HEK293T (cell line): Measurements from ENCODE around the gene ZNF638.
"Not testable (repeated sequence)": the region's sequence is repeated elsewhere in the genome, so short reads cannot be mapped to it uniquely, and the experiment has no call there.

Experiments used
- CTCF ChIA-PET: fragments of 350-600 bp; formaldehyde crosslinking; extraction: SDS; loops from one replicate; lab custom pipeline; 2021; ENCODE audit warnings: antibody characterized with exemption, inconsistent platforms; lab: Yijun Ruan, JAX
- POLR2A ChIA-PET: fragments of 350-600 bp; formaldehyde crosslinking; extraction: SDS; loops from one replicate; lab custom pipeline; 2020; ENCODE audit warnings: antibody characterized with exemption, inconsistent platforms; lab: Yijun Ruan, JAX
- DNase-seq: peaks from one replicate; pipeline ENCODE4 v3.0.0; 2012; ENCODE audit warnings: mixed read lengths; ENCODE audit errors: extremely low spot score
- ARNT ChIP-seq: fragments of 450-650 bp; IDR thresholded peaks from 2 replicates; pipeline ENCODE4 v1.6.1; 2017; ENCODE audit warnings: mild to moderate bottlenecking
- BHLHE40 ChIP-seq: fragments of 450-650 bp; IDR thresholded peaks from 2 replicates; pipeline ENCODE4 v1.6.1; 2016; ENCODE audit warnings: mild to moderate bottlenecking, moderate library complexity, borderline replicate concordance
- CTBP1 ChIP-seq: fragments of 450-650 bp; IDR thresholded peaks from 2 replicates; pipeline ENCODE4 v1.6.1; 2016; ENCODE audit warnings: borderline replicate concordance
- ELF4 ChIP-seq: fragments of 450-650 bp; IDR thresholded peaks from 2 replicates; pipeline ENCODE4 v1.6.1; 2017; ENCODE audit warnings: antibody characterized with exemption
- FOXA1 ChIP-seq: fragments of 450-650 bp; IDR thresholded peaks from 2 replicates; pipeline ENCODE4 v1.6.1; 2016; ENCODE audit warnings: mild to moderate bottlenecking
- FOXK2 ChIP-seq: fragments of 450-650 bp; IDR thresholded peaks from 2 replicates; pipeline ENCODE4 v1.6.1; 2016; ENCODE audit warnings: mild to moderate bottlenecking
- FOXM1 ChIP-seq: fragments of 450-650 bp; IDR thresholded peaks from 2 replicates; pipeline ENCODE4 v1.6.1; 2017; ENCODE audit warnings: mild to moderate bottlenecking, borderline replicate concordance
- HDGF ChIP-seq: fragments of 450-650 bp; IDR thresholded peaks from 2 replicates; pipeline ENCODE4 v1.6.1; 2017; ENCODE audit warnings: antibody characterized with exemption, borderline replicate concordance
- L3MBTL2 ChIP-seq: fragments of 450-650 bp; conservative IDR thresholded peaks from 2 replicates; pipeline ENCODE4 v1.6.1; 2016; ENCODE audit warnings: mild to moderate bottlenecking
- LEF1 ChIP-seq: fragments of 450-650 bp; IDR thresholded peaks from 2 replicates; pipeline ENCODE4 v1.6.1; 2017; ENCODE audit warnings: mild to moderate bottlenecking, borderline replicate concordance
- NFRKB ChIP-seq: fragments of 450-650 bp; IDR thresholded peaks from 2 replicates; pipeline ENCODE4 v1.6.1; 2016; ENCODE audit warnings: mild to moderate bottlenecking, moderate library complexity
- SP1 ChIP-seq: fragments of 450-650 bp; IDR thresholded peaks from 2 replicates; pipeline ENCODE4 v1.6.1; 2017
- SUZ12 ChIP-seq: fragments of 450-650 bp; IDR thresholded peaks from 2 replicates; pipeline ENCODE4 v1.6.1; 2016; ENCODE audit warnings: mild to moderate bottlenecking
- TARDBP ChIP-seq: fragments of 450-650 bp; IDR thresholded peaks from 2 replicates; pipeline ENCODE4 v1.6.1; 2016
- ZNF384 ChIP-seq: fragments of 450-650 bp; IDR thresholded peaks from 2 replicates; pipeline ENCODE4 v1.6.1; 2016
- TF ChIP-seq, protein P1 (sequence below): fragments of 450-650 bp; IDR thresholded peaks from 2 replicates; pipeline ENCODE4 v1.6.1; 2016

ZNF638 gene

DNA sequence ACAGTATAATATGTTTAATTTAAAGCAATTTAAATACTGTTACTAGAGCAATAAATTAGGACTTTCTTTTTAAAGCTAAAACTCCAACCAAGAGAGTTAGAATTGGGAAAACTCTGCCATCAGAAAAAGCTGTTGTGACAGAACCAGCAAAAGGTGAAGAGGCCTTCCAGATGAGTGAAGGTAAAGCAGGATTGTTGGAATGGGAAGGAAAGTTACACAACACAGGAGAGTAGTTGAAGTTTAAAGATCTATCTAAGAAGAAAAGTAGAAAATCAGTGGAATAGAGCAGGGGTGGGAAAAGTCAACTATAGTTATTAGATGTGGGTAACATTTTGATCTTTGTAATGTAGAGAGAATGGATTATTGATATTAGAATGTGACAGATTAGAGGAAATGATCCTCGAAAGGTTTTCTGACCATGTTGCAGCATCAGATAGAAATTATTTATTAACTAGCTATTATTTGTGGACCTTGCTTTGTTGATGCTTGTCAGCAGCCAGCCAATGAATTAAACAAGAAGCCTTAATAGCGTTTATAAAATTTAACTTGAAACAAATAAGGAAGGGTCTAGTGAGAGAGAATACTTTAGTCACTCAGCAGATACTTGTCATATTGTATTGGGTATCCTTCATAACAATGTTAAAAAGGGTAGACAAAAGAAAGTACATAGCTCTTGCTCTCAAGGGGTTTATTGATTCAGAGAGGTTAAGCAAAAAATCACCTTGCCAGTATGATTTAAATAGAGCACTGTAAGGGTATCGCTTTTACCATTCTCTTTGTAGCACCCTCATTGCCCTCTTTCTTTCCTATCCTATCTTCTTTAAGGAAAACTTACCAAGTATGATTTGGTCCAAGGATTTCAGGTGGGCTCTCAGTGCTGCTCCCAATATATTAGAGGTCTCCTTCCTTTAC is 97.1 kb downstream of the ZNF638 start:
- ChIA-PET CTCF (no interaction called here), POLR2A (no interaction called here)
- DNase-seq = no peak
- TF ChIP-seq ZNF384 = no peak
- no peak for TF ChIP-seq ELF4
- no peak for TF ChIP-seq TARDBP
- no peak for TF ChIP-seq HDGF
- TF ChIP-seq ARNT = no peak
- TF ChIP-seq SP1 = no peak
- no peak for TF ChIP-seq CTBP1
- no peak for TF ChIP-seq L3MBTL2
- no peak for TF ChIP-seq FOXM1
- no peak for TF ChIP-seq LEF1
- TF ChIP-seq, protein P1, sequence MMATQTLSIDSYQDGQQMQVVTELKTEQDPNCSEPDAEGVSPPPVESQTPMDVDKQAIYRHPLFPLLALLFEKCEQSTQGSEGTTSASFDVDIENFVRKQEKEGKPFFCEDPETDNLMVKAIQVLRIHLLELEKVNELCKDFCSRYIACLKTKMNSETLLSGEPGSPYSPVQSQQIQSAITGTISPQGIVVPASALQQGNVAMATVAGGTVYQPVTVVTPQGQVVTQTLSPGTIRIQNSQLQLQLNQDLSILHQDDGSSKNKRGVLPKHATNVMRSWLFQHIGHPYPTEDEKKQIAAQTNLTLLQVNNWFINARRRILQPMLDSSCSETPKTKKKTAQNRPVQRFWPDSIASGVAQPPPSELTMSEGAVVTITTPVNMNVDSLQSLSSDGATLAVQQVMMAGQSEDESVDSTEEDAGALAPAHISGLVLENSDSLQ = no peak
- TF ChIP-seq SUZ12 = no peak
- TF ChIP-seq FOXA1 = no peak
- no peak for TF ChIP-seq NFRKB
- no peak for TF ChIP-seq BHLHE40
- no peak for TF ChIP-seq FOXK2

DNA sequence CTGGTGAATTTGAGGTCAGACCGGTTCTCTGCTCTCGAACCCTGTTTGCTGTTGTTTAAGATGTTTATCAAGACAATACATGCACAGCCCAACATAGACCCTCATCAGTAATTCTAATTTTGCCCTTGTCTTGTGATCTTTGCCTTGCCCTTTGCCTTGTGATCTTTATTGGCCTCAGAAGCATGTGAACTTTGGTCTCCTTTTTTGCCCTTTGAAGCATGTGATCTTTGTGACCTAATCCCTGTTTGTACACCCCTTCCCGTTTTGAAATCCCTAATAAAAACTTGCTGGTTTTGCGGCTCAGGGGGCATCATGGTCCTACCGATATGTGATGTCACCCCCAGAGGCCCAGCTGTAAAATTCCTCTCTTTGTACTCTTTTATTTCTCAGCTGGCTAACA is 113.6 kb downstream of the ZNF638 start:
- POLR2A ChIA-PET, CTCF ChIA-PET, DNase-seq: not testable (repeated sequence)

DNA sequence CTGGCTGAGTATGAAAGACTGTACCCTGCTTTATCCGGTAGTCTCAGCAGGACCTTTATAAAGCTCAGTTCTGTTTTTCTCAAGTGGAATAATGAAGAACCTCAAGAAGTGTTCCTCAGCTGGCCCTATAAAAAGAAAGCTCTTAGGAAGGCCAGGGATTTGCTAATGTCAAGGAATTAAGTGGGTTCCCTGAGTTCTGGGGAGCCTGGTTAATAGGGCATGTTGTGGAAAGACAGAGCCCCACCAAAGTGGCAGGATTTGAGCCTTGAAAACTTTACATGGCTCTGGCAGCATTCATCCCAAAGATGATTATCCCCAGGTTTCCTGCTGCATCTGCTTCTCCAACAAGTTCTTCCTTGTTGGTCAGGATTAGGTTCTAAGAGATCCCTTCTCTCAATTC is 114.9 kb downstream of the ZNF638 start:
- TF ChIP-seq ELF4 (no peak), ARNT (no peak), SUZ12 (no peak), FOXK2 (no peak), L3MBTL2 (no peak), SP1 (no peak), LEF1 (no peak), NFRKB (no peak), HDGF (no peak), CTBP1 (no peak), FOXA1 (no peak), BHLHE40 (no peak), TARDBP (no peak)
- POLR2A ChIA-PET = no interaction called here
- CTCF ChIA-PET = no interaction called here
- DNase-seq = no peak

DNA sequence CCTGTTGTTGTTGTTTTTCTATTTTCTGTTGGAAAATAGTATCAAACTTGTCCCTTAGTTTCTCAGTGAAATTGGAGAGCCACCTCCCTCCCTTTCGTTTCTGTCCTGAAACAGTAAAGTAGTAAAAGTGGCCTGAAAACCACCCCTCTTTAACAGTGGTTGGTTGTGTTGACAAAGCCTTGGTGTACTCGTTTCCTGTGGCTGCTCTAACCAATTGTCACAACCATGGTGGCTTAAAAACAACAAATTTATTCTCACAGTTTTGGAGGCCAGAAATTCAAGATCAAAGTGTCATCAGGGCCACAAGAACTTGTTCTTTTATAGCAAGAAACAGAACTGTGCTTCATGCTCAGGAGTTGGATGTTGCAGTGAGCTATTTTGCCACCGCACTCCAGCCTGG is 117.8 kb downstream of the ZNF638 start:
- TF ChIP-seq TARDBP = no peak
- no peak for TF ChIP-seq FOXK2
- TF ChIP-seq ARNT = no peak
- TF ChIP-seq BHLHE40 = no peak
- TF ChIP-seq LEF1 = no peak
- TF ChIP-seq FOXM1 = no peak
- no peak for TF ChIP-seq SUZ12
- no peak for TF ChIP-seq FOXA1
- TF ChIP-seq, protein P1 = no peak
- TF ChIP-seq ELF4 = no peak
- no peak for TF ChIP-seq CTBP1
- no peak for TF ChIP-seq HDGF
- TF ChIP-seq L3MBTL2 = no peak
- no peak for TF ChIP-seq ZNF384
- no peak for TF ChIP-seq NFRKB
- DNase-seq = no peak
- POLR2A ChIA-PET = no interaction called here
- CTCF ChIA-PET = interaction anchor here (2.8 kb wide), 1 partner anchor 11 kb away, joined by 16 read pairs; no protein-coding TSS in a partner anchor

DNA sequence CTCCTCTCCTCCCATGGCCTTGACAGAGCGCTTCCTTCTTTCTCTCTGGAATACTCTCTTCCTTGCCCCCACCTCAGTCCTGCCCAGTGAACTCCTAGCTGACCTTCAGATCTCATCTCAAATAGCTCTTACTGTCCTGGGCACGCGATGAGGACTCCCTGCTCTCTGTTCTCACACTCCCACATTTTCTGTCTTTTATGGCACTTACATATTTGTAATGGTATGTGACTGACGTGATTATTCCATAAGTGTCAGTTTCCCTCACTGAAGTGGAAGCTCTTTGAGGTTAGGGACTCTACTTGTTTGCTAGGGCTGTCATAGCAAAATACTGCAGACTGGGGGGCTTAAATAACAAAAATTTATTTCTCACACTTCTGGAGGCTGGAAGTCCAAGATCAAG is 120.1 kb downstream of the ZNF638 start:
- TF ChIP-seq SUZ12 (no peak), LEF1 (no peak), L3MBTL2 (no peak), HDGF (no peak), FOXA1 (no peak), NFRKB (no peak), BHLHE40 (no peak), ELF4 (no peak), ARNT (no peak), TARDBP (no peak), SP1 (no peak), FOXM1 (no peak), FOXK2 (no peak)
- TF ChIP-seq, protein P1 = no peak
- CTCF ChIA-PET = interaction anchor here (2.8 kb wide), 1 partner anchor 9 kb away, joined by 16 read pairs; no protein-coding TSS in a partner anchor
- DNase-seq = no peak
- POLR2A ChIA-PET = no interaction called here

DNA sequence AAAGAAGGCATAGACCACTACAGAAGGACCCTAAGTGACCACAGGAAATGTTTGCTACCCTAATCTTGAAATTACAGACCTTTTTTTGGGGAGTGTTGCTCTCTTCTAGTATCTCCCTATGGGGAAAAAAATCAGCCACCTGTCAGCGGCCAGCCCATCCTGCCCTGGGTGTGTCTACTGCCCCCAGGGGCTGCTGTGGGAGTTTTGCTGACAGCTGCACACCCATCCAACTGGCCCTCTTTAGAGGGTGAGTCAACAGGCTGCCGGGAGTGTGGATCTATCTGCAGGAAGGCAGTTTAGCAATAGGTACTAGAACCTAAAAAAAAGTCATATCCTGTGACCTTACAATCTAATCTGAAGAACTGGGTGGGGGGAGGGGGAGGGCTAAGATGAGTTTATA is 121.0 kb downstream of the ZNF638 start:
- ChIA-PET POLR2A (no interaction called here), CTCF (no interaction called here)
- peak; percentile 60 for DNase-seq
- TF ChIP-seq ELF4 (no peak), HDGF (no peak), ZNF384 (no peak), CTBP1 (no peak)
